ENCODE results near the gene CCL13.

The CCL13 gene

GRCh38 chr17:34406226-34406625, 49.9 kb downstream of the CCL13 start:
- ATAC-seq = no peak
- no peak for TF ChIP-seq PATZ1 (CRISPR knock-in tag; IDR thresholded peaks at IDR 0.05; ENCODE audit: borderline replicate concordance)
- TF ChIP-seq ZNF70 (CRISPR knock-in tag; IDR thresholded peaks at IDR 0.05) = no peak

Data from SK-N-SH treated with all-trans-retinoic acid at 6 μM for 48 hours (cell line).